HG03565 (cell line): ENCODE measurements around the gene ELP1.
"Not testable (repeated sequence)": the region's sequence is repeated elsewhere in the genome, so short reads cannot be mapped to it uniquely, and the experiment has no call there.

ENCODE experiments used
- ATAC-seq: cut with Tn5 transposase; IDR thresholded peaks from one replicate; pipeline ENCODE4 v1.9.1; 2021; ENCODE audit warnings: mild to moderate bottlenecking, moderate library complexity; ENCODE audit not compliant: unreplicated experiment

The ELP1 gene, protein sequence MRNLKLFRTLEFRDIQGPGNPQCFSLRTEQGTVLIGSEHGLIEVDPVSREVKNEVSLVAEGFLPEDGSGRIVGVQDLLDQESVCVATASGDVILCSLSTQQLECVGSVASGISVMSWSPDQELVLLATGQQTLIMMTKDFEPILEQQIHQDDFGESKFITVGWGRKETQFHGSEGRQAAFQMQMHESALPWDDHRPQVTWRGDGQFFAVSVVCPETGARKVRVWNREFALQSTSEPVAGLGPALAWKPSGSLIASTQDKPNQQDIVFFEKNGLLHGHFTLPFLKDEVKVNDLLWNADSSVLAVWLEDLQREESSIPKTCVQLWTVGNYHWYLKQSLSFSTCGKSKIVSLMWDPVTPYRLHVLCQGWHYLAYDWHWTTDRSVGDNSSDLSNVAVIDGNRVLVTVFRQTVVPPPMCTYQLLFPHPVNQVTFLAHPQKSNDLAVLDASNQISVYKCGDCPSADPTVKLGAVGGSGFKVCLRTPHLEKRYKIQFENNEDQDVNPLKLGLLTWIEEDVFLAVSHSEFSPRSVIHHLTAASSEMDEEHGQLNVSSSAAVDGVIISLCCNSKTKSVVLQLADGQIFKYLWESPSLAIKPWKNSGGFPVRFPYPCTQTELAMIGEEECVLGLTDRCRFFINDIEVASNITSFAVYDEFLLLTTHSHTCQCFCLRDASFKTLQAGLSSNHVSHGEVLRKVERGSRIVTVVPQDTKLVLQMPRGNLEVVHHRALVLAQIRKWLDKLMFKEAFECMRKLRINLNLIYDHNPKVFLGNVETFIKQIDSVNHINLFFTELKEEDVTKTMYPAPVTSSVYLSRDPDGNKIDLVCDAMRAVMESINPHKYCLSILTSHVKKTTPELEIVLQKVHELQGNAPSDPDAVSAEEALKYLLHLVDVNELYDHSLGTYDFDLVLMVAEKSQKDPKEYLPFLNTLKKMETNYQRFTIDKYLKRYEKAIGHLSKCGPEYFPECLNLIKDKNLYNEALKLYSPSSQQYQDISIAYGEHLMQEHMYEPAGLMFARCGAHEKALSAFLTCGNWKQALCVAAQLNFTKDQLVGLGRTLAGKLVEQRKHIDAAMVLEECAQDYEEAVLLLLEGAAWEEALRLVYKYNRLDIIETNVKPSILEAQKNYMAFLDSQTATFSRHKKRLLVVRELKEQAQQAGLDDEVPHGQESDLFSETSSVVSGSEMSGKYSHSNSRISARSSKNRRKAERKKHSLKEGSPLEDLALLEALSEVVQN (N-terminal part only)

DNA sequence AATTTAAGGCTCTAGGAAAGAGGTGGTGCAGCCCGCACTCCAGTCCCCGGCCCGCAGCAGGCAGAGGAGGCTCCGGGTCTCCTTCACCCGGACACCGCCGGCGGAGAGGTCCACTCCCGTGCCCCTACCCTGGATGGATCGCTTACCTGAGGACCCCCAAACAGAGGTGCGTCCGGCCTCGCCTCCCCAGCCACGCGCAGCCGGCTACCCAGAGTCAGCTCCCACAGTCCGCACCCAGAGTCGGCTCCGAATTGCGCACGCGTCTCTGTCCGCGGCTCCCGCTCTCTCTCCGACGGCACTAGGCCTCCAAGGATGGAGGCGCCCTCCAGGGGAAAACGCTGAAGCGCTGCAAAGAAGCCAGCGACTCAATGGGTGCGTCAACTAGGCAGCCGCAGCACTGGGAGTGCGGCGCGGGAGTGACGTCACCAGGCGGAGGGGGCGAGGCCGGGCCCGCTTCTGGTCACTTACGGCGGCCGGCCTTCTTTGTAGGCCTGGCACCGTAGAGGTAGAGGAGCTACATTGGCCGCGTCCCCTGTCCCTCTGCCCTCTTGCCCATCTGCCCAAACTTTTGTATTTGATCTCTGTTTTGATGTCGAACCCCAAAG, at the start of gene ELP1:
ELP1 (minus strand) TSS at position 407 of the 605 bp plus-strand sequence. CDS start 2,978 bp downstream, outside the sequence.
- peak; percentile 78 for ATAC-seq

DNA sequence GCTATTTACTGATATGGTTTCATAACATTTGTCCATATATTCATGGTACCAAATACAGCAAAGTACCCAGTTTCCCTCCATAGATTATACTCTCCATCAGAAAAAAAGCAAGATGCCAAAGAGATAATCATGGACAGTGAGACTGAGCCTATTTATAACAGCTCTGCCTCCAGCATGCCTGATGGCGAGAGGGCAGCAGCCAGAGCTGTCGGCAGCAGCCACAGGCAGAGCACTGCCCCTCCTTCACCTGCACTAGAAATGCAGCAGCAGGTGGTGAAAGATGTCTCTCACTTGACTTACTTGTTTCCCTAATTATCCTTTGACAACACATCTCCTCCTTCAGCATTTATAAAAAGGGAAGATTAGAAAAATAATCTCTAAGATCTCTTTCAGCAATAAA, 47.0 kb upstream of the ELP1 start:
- ATAC-seq, result no peak

DNA sequence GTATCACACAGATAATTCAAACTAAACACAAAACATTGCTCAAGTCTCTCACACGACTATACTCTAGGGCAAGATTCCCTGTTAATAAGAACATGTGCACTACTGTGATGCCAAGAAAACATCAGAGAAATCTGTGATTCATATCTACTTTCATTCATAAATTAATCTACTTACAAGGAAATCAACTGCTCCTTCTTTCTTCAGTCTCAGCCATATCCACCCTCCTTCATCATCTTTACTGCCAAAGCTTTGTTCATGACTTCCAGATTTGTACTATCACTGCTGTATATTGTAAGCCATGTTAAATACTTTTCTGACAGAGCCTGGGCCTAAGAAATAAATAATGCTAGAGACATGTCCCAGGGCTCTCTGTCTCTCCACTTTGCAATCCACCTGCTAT, 44.3 kb upstream of the ELP1 start:
- no peak for ATAC-seq

DNA sequence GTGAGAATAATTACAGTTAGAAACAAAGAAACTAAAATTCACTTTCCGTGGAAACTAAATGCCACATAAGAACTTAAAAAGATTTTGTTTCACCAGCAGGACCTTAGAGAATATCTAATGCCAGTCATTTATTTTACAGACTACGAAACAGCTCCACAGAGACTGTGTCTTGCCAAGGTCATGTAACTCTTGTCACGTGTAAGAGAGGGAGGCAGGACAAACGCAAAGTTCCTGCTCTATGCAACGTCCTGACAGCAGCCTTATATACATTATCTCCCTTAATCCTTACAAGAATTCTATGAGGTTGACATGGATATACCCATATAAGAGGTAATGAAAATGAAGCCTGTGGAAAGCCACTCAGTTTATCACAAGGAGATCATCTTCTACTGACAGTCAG, 40.0 kb upstream of the ELP1 start:
- no peak for ATAC-seq

DNA sequence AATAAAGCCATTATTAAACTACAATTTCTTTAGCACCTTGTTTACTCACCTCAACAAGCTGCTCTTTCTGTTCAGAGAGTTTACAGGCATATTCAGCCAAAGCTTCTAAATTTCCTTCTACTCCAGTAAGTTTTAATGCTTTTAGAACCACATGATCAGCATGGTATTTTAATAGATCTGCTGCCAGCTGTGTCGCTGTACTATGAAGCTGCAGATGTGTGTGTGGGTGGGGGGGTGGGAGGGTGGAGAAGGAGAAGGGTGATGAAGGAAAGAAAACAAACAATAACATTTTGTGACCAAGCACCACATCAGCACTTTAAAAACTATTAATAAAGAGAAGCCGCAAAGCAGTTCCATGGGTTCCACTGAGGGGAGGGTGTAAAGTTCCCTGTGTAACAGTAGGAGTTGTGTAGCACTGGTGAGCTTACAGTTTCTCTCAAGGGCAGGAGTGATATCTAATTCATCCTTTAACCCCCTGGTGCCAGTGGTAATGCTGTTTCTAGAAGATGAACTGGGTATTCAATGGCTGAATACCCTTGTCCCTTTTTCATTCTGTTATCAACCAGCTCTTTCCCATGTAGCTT, 38.8 kb upstream of the ELP1 start:
- no peak for ATAC-seq

DNA sequence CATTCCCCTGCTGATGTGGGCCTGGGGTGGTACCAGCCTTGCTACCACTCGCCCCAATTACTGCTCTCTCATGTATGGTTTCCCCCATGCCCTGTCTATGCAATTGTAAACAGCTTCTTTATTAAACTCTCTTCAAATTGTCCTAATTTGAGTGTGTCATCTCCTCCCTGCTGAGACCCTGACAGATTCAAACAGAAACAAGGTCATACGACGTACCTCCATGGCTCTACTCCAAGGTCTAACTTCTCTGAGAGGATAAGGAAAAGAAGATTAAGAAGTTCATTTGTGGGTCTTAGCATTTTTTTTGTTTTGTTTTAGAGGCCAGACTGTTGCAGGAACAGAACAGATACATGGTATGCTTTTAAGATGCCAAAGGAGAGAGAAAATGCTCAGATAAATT, 38.3 kb upstream of the ELP1 start:
- no peak for ATAC-seq

DNA sequence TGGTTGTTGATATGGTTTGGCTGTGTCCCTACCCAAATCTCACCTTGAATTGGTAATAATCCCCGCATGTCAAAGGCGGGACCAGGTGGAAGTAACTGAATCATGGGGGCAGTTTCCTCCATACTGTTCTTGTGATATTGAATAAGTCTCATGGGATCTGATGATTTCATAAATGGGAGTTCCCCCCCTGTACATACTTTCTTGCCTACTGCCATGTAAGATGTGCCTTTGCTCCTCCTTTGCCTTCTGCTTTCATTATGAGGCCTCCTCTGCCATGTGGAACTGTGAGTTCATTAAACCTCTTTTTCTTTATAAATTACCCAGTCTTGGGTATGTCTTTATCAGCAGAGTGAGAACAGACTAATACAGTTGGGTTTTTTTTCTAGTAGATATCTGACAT, 37.5 kb upstream of the ELP1 start:
- not testable (repeated sequence) for ATAC-seq

DNA sequence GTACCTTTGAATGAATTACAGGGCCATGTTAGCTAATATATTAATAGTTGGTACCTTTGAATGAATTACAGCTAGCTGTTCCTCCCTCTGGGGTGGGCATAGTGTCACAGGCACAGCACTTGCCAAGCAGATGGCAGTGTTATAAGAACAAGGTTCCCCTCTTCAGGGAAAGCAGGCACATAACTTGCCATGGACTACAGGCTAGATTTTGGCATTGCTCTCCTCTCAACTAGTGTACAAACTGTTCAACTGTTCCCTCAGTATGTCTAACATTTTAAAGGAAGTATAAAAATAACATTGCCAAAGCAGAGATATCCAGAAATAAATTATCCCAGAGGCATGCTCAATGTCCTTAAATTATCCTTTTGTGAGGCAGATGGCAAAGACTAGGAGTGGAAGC, 34.0 kb upstream of the ELP1 start:
- ATAC-seq, result no peak

DNA sequence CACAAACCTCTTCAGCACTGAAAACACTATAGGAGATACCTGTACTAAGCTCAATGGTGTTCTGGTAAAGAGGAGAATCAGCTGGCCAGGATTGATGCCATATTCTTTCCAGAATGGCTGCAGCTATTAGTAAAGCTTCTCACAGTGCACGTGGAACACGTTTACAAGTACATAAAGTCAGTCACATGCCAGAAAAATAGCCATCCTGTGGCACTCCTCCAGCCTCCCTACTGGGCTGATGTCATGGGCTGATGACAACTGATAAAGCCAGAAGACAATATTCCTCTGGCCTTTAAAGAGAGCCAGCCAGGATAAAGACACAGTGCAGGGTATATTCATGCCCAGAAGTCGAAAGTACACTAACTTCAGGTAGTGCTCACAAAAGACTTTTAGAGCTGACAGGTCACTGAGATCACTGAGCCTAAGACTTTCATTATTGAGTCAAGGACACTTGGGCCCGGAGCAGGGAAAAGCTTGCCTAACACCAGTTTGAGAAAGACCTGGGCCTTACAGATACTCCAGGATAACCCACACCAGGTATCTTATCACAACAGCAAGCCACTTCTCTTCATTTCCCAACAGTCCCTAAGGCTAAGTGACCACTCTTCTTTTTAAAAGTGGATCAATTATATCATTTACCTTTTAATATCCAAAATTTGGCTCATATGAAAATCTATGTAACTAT, 29.7 kb upstream of the ELP1 start:
- no peak for ATAC-seq

DNA sequence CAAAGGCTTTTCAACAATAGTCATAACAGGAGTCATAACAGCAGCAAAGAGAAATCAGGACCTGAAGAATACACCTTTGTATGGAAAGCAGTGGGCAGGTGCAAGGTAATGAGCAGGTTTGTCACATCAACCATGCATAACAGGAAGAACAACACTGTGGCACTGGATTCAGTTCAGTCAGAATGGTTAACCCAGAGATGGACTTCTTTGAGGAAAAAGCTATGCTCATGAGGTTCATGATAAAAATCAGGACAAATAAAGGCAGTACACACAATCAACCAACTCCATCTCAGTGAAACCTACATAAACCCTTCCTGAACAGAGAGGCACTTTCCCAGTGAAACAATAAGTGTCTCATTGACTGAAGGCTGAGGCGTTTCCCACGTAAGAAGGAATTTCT, 27.2 kb upstream of the ELP1 start:
- ATAC-seq, result no peak

DNA sequence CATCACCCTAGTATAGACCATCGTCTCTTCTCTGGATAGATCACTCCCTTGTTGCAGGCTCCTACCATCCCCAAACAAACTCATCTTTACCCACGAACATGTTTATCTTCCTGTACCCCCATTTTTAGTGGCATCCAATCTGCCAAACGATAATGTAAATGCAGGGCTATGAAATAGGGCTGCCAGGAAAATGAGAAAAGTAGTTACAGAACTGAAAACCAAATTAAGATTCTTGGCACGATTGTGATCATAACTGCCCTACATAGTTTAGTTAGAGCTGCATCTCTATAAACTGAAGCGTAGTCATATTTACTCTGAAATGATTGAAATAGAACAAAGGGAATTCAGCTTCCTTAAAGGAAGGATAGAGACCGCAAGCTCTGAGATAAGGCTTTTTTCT, 26.4 kb upstream of the ELP1 start:
- no peak for ATAC-seq

DNA sequence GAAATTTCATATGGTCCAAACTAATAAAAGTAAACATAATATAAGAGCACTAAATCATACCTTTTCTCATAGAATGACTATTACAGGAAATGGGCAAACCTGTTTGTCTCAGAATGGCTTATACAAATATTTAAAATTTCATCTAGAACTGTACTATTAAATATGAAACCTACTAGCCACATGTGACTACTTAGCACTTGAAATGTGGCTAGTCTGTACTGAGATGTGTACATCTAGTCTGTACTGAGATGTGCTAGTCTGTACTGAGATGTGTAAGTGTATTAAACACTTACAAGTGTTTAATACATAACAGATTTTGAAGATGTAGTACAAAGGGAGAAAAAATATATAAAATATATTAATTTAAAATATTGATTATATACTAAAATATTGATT, 22.7 kb upstream of the ELP1 start:
- ATAC-seq, result no peak

DNA sequence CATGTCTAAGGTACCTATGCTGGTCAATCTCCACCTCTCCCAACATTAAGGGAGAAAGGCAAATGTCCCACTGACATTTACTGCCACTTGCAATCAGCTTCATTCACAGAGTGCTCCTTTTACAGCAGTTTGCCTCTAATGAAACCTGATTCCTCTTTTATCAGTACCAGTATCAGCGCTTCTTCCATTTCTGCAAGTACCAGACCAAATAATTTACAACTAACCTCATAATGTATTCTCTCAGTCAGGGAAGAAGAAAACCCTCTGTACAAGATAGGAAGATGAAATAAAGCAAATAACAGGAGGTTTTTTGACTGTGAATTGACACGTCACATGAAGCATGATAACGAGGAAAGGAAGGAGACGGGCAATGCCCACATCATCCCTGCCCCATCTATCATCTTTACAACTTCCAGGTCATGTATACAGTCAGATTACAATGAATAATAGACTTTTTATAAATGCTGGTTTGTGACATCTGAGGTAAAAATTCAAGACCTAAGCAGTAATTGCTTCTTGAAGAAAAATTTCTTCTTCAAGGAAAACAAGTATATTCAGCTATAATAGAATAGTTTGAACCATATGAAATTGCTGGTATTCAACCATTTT, 22.2 kb upstream of the ELP1 start:
- ATAC-seq, result no peak

DNA sequence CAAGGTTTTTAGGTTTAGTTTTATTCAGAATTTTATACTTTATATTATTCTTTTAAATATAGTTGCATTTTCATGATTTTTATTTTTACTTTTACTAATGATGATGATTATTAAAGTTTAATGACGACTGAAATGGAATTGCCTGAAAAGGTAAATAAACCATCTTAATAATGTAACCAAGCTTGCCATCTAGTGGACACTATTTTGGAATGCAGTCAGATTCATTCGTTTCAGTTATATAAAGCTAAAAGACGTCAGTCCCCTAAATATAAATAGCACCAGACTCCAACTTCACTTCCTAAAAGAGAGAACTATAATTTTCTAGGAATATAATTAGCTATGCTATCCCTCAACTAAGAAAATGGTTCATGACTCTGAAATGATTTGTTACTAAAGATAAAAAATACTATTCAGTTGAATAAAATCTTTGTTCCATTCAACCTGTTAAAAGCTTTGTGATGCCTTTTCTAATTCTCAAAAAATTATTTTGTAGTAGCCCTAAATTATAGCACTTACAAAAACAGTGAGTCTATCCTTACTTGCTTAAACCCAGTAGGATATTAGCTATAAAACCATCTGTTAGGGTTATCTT, 20.2 kb upstream of the ELP1 start:
- peak; percentile 53 for ATAC-seq

DNA sequence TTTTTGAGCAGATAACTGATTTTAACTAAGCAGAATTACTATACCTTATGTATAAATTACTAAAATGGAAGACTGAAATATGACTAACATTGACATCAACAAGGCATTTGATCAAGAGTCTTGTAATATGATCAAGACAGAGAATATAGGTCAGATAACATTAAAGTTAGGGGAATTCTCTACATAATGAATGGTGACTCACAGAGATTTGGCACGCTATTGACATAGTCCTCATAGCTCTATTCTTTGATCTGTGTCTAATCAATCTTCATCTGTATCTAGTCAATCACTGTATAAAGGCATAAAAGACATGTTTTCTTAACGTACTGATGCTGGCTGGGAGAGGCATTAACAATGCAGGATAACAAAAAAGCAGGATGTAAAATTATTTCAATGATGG, 17.7 kb upstream of the ELP1 start:
- ATAC-seq, result no peak

DNA sequence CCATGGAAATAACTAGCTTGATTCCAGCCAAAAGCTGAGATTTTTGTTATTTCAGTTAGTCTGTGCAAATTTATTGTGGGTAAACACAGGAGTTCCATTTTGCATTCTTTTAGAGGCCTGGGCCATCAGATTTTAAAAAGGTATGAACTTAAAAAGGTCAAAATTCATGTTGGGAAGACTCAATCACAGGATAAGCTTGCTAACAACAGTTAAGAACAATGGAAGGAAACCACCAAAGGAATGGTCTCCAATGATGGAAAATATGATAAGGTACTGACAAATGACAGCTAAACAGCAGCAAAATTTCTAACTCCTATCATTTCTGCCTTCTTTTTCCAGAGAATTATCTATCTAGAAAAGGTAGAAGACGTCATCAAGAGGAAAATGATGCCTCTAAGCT, 16.2 kb upstream of the ELP1 start:
- ATAC-seq, result no peak

DNA sequence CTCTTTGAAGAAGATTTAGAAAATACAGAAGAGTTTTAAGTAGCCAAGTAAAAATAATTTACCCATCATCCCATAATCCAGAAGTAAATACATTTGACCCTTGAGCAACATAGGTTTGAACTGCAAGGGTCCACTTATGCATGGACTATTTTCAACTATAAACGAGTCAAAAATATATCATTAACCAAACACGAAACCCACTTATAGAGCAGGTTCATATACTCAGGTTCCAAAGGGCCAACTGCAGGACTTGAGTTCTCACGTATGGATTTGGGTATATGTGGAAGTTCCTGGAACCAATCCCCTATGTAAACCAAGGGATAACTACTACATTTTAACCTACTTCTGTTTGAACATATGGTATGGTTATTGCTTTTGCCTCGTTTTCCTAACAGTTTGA, 6.1 kb upstream of the ELP1 start:
- ATAC-seq, result no peak

DNA sequence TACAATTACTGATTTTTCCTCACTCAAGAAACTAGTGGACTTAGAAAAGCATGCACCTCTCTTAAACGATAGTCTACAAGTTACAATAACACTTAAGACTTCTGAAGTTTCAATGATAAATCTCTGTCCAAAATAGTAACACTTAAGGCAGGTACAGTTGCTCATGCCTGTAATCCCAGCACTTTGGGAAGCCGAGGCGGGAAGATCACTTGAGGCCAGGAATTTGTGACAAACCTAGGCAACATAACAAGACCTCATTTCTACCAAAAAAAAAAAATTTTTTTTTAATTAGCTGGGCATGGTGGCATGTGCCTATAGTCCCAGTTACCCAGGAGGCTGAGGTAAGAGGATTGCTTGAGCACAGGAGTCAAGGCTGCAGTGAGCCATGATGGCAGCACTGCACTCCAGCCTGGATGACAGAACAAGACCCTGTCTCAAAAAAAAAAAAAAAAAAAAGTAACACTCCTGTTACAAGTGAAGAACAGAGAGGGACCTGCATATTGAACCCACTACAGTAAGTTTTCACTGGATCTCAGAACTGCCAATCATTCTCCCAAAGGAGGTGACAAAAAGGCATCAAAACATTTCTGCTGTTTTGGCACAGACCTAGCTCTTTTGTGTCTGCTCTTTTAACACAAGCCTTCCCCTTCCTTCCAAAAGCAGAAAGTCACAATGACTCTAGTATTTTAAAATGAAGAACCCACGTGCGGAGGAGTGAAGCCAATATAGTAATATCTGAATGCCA, 3.8 kb upstream of the ELP1 start:
- ATAC-seq, result no peak
